GM12801 (cell line): ENCODE measurements around the gene C5orf24.

Experiments used
- CTCF ChIP-seq: IDR thresholded peaks from one replicate; pipeline ENCODE4 v1.5.1; 2011; ENCODE audit warnings: control low read depth; ENCODE audit not compliant: insufficient read length; ENCODE audit errors: extremely low read depth

C5orf24 gene

GRCh38 chr5:134840811-134841210, 5.0 kb upstream of the C5orf24 start:
- no peak for TF ChIP-seq CTCF

- no peak for TF ChIP-seq CTCF
These were observed 1.5 kb upstream of the C5orf24 start for GRCh38 chr5:134844252-134844651.

GRCh38 chr5:134845335-134845851, 375 bp upstream of the C5orf24 start:
- no peak for TF ChIP-seq CTCF

- TF ChIP-seq CTCF = no peak
These were observed 833 bp downstream of the C5orf24 start for GRCh38 chr5:134846641-134846960.

GRCh38 chr5:134851307-134851923, 5.6 kb downstream of the C5orf24 start:
- TF ChIP-seq CTCF = no peak

GRCh38 chr5:134857401-134857800, 11.6 kb downstream of the C5orf24 start:
- no peak for TF ChIP-seq CTCF

GRCh38 chr5:134864707-134865106, 18.9 kb downstream of the C5orf24 start:
- TF ChIP-seq CTCF = no peak
